H9 (cell line): ENCODE measurements around the gene FAM219A. TPM values are rescaled to one million over a fixed set of nuclear protein-coding genes. Genes with fewer than 3 reads are reported as not detected.

Experiments
- DNase-seq: peaks from one replicate; pipeline ENCODE4 v3.0.0-alpha.2; 2017
- H2AFZ ChIP-seq: one replicate; pipeline ENCODE4 v1.6.1; 2013; ENCODE audit warnings: mild to moderate bottlenecking, low read length, control low read depth, moderate library complexity
- H2AK5ac ChIP-seq: 2 replicates; pipeline ENCODE4 v1.6.1; 2013; ENCODE audit warnings: low read length, control low read depth, mixed read lengths; ENCODE audit not compliant: insufficient read length
- H2BK120ac ChIP-seq: one replicate; pipeline ENCODE4 v1.6.1; 2013; ENCODE audit warnings: low read depth, mild to moderate bottlenecking, low read length, control low read depth, inconsistent platforms; ENCODE audit not compliant: poor library complexity, severe bottlenecking
- H2BK12ac ChIP-seq: 2 replicates; pipeline ENCODE4 v1.6.1; 2013; ENCODE audit warnings: low read length, control low read depth, mixed read lengths, low read depth; ENCODE audit not compliant: insufficient read length
- H2BK15ac ChIP-seq: 2 replicates; pipeline ENCODE4 v1.6.1; 2013; ENCODE audit warnings: low read depth, low read length, control low read depth
- H2BK20ac ChIP-seq: one replicate; pipeline ENCODE4 v1.6.1; 2013; ENCODE audit warnings: low read depth, mild to moderate bottlenecking, low read length, control low read depth, inconsistent platforms; ENCODE audit not compliant: poor library complexity, severe bottlenecking
- H2BK5ac ChIP-seq: 2 replicates; pipeline ENCODE4 v1.6.1; 2013; ENCODE audit warnings: low read length, control low read depth, mixed read lengths; ENCODE audit not compliant: insufficient read length
- H3K14ac ChIP-seq: 2 replicates; pipeline ENCODE4 v1.6.1; 2013; ENCODE audit warnings: low read length, control low read depth; ENCODE audit not compliant: insufficient read depth
- H3K18ac ChIP-seq: 2 replicates; pipeline ENCODE4 v1.6.1; 2013; ENCODE audit warnings: low read depth, mild to moderate bottlenecking, mixed read lengths, low read length, control low read depth; ENCODE audit not compliant: insufficient read length
- H3K23ac ChIP-seq: 2 replicates; pipeline ENCODE4 v1.6.1; 2013; ENCODE audit warnings: low read length, control low read depth, mixed read lengths, low read depth; ENCODE audit not compliant: insufficient read length
- H3K23me2 ChIP-seq: 2 replicates; pipeline ENCODE4 v1.6.1; 2013; ENCODE audit warnings: low read depth, mild to moderate bottlenecking, mixed read lengths, low read length, control low read depth; ENCODE audit not compliant: insufficient read length, poor library complexity, severe bottlenecking
- H3K27ac ChIP-seq: 2 replicates; pipeline ENCODE4 v1.5.1; 2013; ENCODE audit warnings: low read length, control low read depth, mixed read lengths, low read depth; ENCODE audit not compliant: insufficient read length
- H3K27me3 ChIP-seq: 2 replicates; pipeline ENCODE4 v1.6.1; 2013; ENCODE audit warnings: low read length, control low read depth, inconsistent platforms; ENCODE audit not compliant: insufficient read depth
- H3K4ac ChIP-seq: 2 replicates; pipeline ENCODE4 v1.6.1; 2013; ENCODE audit warnings: low read depth, mild to moderate bottlenecking, control low read depth, inconsistent platforms, low read length, moderate library complexity
- H3K4me1 ChIP-seq: 2 replicates; pipeline ENCODE4 v1.6.1; 2013; ENCODE audit warnings: low read length, control low read depth, inconsistent platforms; ENCODE audit not compliant: insufficient read depth
- H3K4me2 ChIP-seq: 2 replicates; pipeline ENCODE4 v1.6.1; 2013; ENCODE audit warnings: low read length, control low read depth, mixed read lengths; ENCODE audit not compliant: insufficient read length, insufficient read depth
- H3K56ac ChIP-seq: 2 replicates; pipeline ENCODE4 v1.6.1; 2013; ENCODE audit warnings: low read depth, mild to moderate bottlenecking, mixed read lengths, low read length, control low read depth; ENCODE audit not compliant: insufficient read length
- H3K79me1 ChIP-seq: 2 replicates; pipeline ENCODE4 v1.6.1; 2013; ENCODE audit warnings: low read depth, mild to moderate bottlenecking, moderate library complexity, low read length, control low read depth, inconsistent platforms; ENCODE audit not compliant: insufficient read depth, poor library complexity, severe bottlenecking
- H3K79me2 ChIP-seq: 2 replicates; pipeline ENCODE4 v1.6.1; 2013; ENCODE audit warnings: low read length, control low read depth, inconsistent platforms; ENCODE audit not compliant: insufficient read depth
- H3K9ac ChIP-seq: 2 replicates; pipeline ENCODE4 v1.6.1; 2013; ENCODE audit warnings: low read length, control low read depth, mixed read lengths; ENCODE audit not compliant: insufficient read length; ENCODE audit errors: extremely low read depth
- H3K9me3 ChIP-seq: one replicate; pipeline ENCODE4 v1.6.1; 2013; ENCODE audit warnings: low read depth, low read length, inconsistent platforms; ENCODE audit not compliant: control insufficient read depth
- H3T11ph ChIP-seq: one replicate; pipeline ENCODE4 v1.6.1; 2013; ENCODE audit warnings: mild to moderate bottlenecking, low read length, control low read depth, inconsistent platforms
- H4K20me1 ChIP-seq: one replicate; pipeline ENCODE4 v1.6.1; 2013; ENCODE audit not compliant: control insufficient read depth, insufficient read length, insufficient read depth
- H4K5ac ChIP-seq: 2 replicates; pipeline ENCODE4 v1.6.1; 2013; ENCODE audit warnings: low read depth, mild to moderate bottlenecking, mixed read lengths, low read length, control low read depth; ENCODE audit not compliant: insufficient read length
- H4K8ac ChIP-seq: replicated peaks from 2 replicates; pipeline ENCODE4 v1.6.1; 2013; ENCODE audit warnings: low read length, control low read depth, mixed read lengths, low read depth; ENCODE audit not compliant: insufficient read length
- H4K91ac ChIP-seq: 2 replicates; pipeline ENCODE4 v1.6.1; 2013; ENCODE audit warnings: low read depth, mild to moderate bottlenecking, moderate library complexity, mixed read lengths, low read length, control low read depth; ENCODE audit not compliant: insufficient read length
- H3K27ac Mint-ChIP-seq, 3 experiments: 2 replicates in 2 of 3; 3 replicates in 1 of 3; pipeline ENCODE4 v1.8.0; 2020 to 2021; ENCODE audit warnings: mixed read lengths in 3 of 3, mild to moderate bottlenecking in 1 of 3, moderate library complexity in 1 of 3
- H3K27me3 Mint-ChIP-seq: 2 replicates; pipeline ENCODE4 v1.8.0; 2021; ENCODE audit warnings: low read depth, mild to moderate bottlenecking, moderate library complexity, mixed read lengths
- H3K36me3 Mint-ChIP-seq, 3 experiments: 2 replicates in 2 of 3; 3 replicates in 1 of 3; pipeline ENCODE4 v1.8.0; 2020 to 2021; ENCODE audit warnings: low read depth in 3 of 3, mixed read lengths in 3 of 3; ENCODE audit not compliant: insufficient read depth in 1 of 3
- H3K4me1 Mint-ChIP-seq, 2 experiments: 2 replicates each; pipeline ENCODE4 v1.8.0; 2020; ENCODE audit warnings: mixed read lengths in 2 of 2
- H3K4me3 Mint-ChIP-seq, 2 experiments: 2 replicates in 1 of 2; 3 replicates in 1 of 2; pipeline ENCODE4 v1.8.0; 2020 to 2021; ENCODE audit warnings: mild to moderate bottlenecking in 2 of 2, mixed read lengths in 2 of 2, moderate library complexity in 1 of 2
- H3K9me3 Mint-ChIP-seq, 2 experiments: 2 replicates in 1 of 2; 3 replicates in 1 of 2; pipeline ENCODE4 v1.8.0; 2020; ENCODE audit warnings: mild to moderate bottlenecking in 2 of 2, mixed read lengths in 2 of 2, moderate library complexity in 1 of 2
- WGBS: extraction: QIAGEN DNeasy Blood & Tissue Kit; methylation state at CpG from one replicate; pipeline ENCODE4 v1.1.7; 2013; ENCODE audit warnings: missing lambda C conversion rate, low lambda C conversion rate, mixed read lengths; ENCODE audit not compliant: insufficient read length; ENCODE audit errors: extremely low coverage; 5-methylcytosine and 5-hydroxymethylcytosine counted together
- total RNA-seq: library from RNA; stranded (reverse); gene quantifications from 2 replicates; pipeline ENCODE4 v1.2.1, GENCODE V29; 2021
- TF ChIP-seq, protein P1 (sequence below): fragments of 200-600 bp; sonication (generic); conservative IDR thresholded peaks from 3 replicates; pipeline ENCODE4 v1.8.0; 2021; ENCODE audit warnings: antibody characterized with exemption, mild to moderate bottlenecking

The FAM219A gene
- total RNA-seq, 1 experiment from 2014 or later: 16.7 TPM

DNA sequence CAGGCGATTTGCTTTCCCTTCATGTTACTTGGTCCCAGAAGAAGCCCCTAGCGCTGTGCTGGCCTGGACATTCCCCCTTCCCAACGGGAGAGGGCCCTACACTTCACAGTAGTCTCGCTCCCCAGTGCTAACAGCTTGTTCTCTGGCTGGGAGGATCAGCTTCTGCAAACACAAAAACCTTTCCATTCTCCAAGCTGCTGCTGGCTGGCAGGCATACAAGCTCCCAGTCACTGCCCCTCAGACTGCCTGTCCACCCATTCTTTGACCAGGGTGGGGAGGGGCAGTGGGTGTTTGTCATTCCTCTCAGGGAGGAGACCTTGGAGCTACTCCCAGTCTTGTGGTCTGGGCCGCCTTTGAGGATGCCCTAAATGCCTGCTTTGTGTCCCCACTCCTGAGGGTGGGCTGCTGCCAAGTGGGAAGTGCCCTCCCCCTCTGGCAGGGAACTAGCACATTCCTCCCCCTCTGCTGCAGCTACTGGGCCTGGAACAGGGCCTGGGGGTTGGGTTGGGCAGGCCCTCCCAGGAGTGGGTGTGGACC is 43.6 kb upstream of the FAM219A start:
- H3K27ac ChIP-seq: no peak overlapping the region
- Mint-ChIP-seq H3K4me1 (peaks cover 8 to 29% of the 10 kb centered on the region in 2 experiments), H3K27ac (no peak overlapping the region; a peak in 1 of 7 replicates), H3K4me3 (no peak overlapping the region), H3K36me3 (no peaks in the 10 kb centered on the region), H3K27me3 (peaks cover 3% of the 10 kb centered on the region; the same call in 1 of the 2 replicates), H3K9me3 (no peaks in the 10 kb centered on the region)
- no peak overlapping the region for H3K56ac ChIP-seq
- no peaks in the 10 kb centered on the region for H3K9me3 ChIP-seq
- H3K79me1 ChIP-seq: no peaks in the 10 kb centered on the region
- DNase-seq: peak; percentile 54
- no peak overlapping the region for H4K91ac ChIP-seq
- H2BK120ac ChIP-seq: no peak overlapping the region
- H3K79me2 ChIP-seq: no peaks in the 10 kb centered on the region
- H2AFZ ChIP-seq: no peak overlapping the region
- H3K23ac ChIP-seq: no peak overlapping the region
- H3K9ac ChIP-seq: no peak overlapping the region
- H4K8ac ChIP-seq: no peak overlapping the region
- no CpG with 5 or more reads among the region's 5 CpGs for WGBS
- no peaks in the 10 kb centered on the region for H4K20me1 ChIP-seq
- H2BK5ac ChIP-seq: no peak overlapping the region
- H3K4me2 ChIP-seq: no peak overlapping the region
- no peak overlapping the region; the same call in 1 of the 2 replicates for H3K14ac ChIP-seq
- no peak overlapping the region for H2BK12ac ChIP-seq
- H3K18ac ChIP-seq: no peak overlapping the region
- H2BK20ac ChIP-seq: no peak overlapping the region
- no peaks in the 10 kb centered on the region for H3K27me3 ChIP-seq
- H4K5ac ChIP-seq: no peak overlapping the region
- H2AK5ac ChIP-seq: no peak overlapping the region
- H3K4me1 ChIP-seq: no peaks in the 10 kb centered on the region
- H2BK15ac ChIP-seq: no peak overlapping the region
- no peak overlapping the region for H3K4ac ChIP-seq
- H3T11ph ChIP-seq: no peak overlapping the region
- H3K23me2 ChIP-seq: no peaks in the 10 kb centered on the region
- TF ChIP-seq, protein P1, sequence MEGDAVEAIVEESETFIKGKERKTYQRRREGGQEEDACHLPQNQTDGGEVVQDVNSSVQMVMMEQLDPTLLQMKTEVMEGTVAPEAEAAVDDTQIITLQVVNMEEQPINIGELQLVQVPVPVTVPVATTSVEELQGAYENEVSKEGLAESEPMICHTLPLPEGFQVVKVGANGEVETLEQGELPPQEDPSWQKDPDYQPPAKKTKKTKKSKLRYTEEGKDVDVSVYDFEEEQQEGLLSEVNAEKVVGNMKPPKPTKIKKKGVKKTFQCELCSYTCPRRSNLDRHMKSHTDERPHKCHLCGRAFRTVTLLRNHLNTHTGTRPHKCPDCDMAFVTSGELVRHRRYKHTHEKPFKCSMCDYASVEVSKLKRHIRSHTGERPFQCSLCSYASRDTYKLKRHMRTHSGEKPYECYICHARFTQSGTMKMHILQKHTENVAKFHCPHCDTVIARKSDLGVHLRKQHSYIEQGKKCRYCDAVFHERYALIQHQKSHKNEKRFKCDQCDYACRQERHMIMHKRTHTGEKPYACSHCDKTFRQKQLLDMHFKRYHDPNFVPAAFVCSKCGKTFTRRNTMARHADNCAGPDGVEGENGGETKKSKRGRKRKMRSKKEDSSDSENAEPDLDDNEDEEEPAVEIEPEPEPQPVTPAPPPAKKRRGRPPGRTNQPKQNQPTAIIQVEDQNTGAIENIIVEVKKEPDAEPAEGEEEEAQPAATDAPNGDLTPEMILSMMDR: peak; percentile 54
